Measurements from ENCODE around the gene CDK18.

DNA sequence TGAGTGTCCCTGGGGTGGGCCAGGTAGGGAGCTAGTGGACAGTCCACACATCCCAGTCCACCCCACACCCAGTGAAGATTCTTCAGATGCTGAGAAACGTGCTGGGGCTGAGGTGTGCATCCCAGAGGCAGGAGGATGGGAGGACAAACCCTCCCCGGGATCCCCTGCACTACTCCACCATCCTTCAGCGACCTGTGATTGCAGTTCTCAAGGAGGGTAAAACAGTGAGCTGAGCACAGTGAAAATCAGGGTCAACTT lies 76.4 kb downstream of the CDK18 start:
- no peak for TF ChIP-seq CTCF (IDR thresholded peaks at IDR 0.05; ENCODE audit: borderline replicate concordance, extremely low read depth, low read length, poor library complexity, severe bottlenecking)
- TF ChIP-seq EZH2 (IDR thresholded peaks at IDR 0.05; ENCODE audit: borderline replicate concordance, low read depth, low read length, severe bottlenecking), result no peak

Measured in DND-41 (cell line).